H1 (cell line): ENCODE results near the gene KRT35. TPM values are rescaled to one million over a fixed set of nuclear protein-coding genes. Genes with fewer than 3 reads are reported as not detected.
A peak's percentile ranks its signal among the peaks of the same experiment; 100 is the strongest.

Experiments
- CTCF ChIA-PET: fragments of 300-600 bp; sonication (Branson Sonifier 250); formaldehyde crosslinking; loops from one replicate; lab custom pipeline; 2021; ENCODE audit not compliant: partially characterized antibody; lab: Charles Lee
- POLR2A ChIA-PET: fragments of 300-600 bp; sonication (Branson Sonifier 250); formaldehyde crosslinking; loops from one replicate; lab custom pipeline; 2021; ENCODE audit warnings: inconsistent platforms; ENCODE audit not compliant: partially characterized antibody; lab: Charles Lee
- DNase-seq, 2 experiments: peaks; one replicate each; pipeline versions ENCODE4 v3.0.0 to v3.0.0-alpha.2; 2010 to 2022; ENCODE audit warnings: low spot score in 2 of 2, low read depth in 1 of 2, mixed read lengths in 1 of 2
- FAIRE-seq: peaks from 2 replicates; lab custom pipeline; 2011; peaks lifted over from hg19 to GRCh38; lab: Jason Lieb, UNC
- H2AFZ ChIP-seq: 2 replicates; pipeline ENCODE4 v1.8.1; 2012; ENCODE audit warnings: low read length, inconsistent platforms
- H2AK5ac ChIP-seq: 2 replicates; pipeline ENCODE4 v1.6.1; 2013; ENCODE audit warnings: low read depth, low read length
- H2BK120ac ChIP-seq: replicated peaks from 2 replicates; pipeline ENCODE3; 2013; ENCODE audit warnings: low read depth, low read length, inconsistent platforms
- H2BK12ac ChIP-seq: 2 replicates; pipeline ENCODE4 v1.6.1; 2013; ENCODE audit warnings: low read depth, low read length
- H2BK15ac ChIP-seq: 2 replicates; pipeline ENCODE4 v1.6.1; 2013; ENCODE audit warnings: low read length
- H2BK20ac ChIP-seq: 2 replicates; pipeline ENCODE4 v1.6.1; 2013; ENCODE audit warnings: low read length
- H2BK5ac ChIP-seq: 2 replicates; pipeline ENCODE4 v1.6.1; 2013; ENCODE audit warnings: low read depth, low read length
- H3K14ac ChIP-seq: 2 replicates; pipeline ENCODE4 v1.6.1; 2013; ENCODE audit warnings: inconsistent platforms; ENCODE audit not compliant: insufficient read length
- H3K18ac ChIP-seq: 2 replicates; pipeline ENCODE4 v1.6.1; 2013; ENCODE audit warnings: low read length; ENCODE audit errors: extremely low read depth
- H3K23ac ChIP-seq: 2 replicates; pipeline ENCODE4 v1.6.1; 2013; ENCODE audit warnings: inconsistent platforms; ENCODE audit not compliant: insufficient read length
- H3K23me2 ChIP-seq: 2 replicates; pipeline ENCODE4 v1.6.1; 2013; ENCODE audit warnings: low read depth, low read length
- H3K27ac ChIP-seq: 2 replicates; pipeline ENCODE4 v1.6.1; 2011; ENCODE audit warnings: low read depth, low read length, inconsistent platforms
- H3K27me3 ChIP-seq, 4 experiments: replicated peaks in 1 of 4; 1 replicate in 1 of 4; 2 replicates in 3 of 4; pipeline versions ENCODE4 v1.6.1 to v1.8.1; 2011 to 2013; ENCODE audit warnings: low read length in 3 of 4, mild to moderate bottlenecking in 3 of 4, inconsistent platforms in 2 of 4, mixed read lengths in 2 of 4, moderate library complexity in 1 of 4; ENCODE audit not compliant: control insufficient read depth in 3 of 4, insufficient read depth in 3 of 4; ENCODE audit errors: extremely low read depth in 1 of 4
- H3K36me3 ChIP-seq, 4 experiments: 2 replicates each; pipeline versions ENCODE4 v1.6.1 to v1.8.1; 2011 to 2013; ENCODE audit warnings: mild to moderate bottlenecking in 4 of 4, low read length in 3 of 4, moderate library complexity in 2 of 4, control low read depth in 1 of 4, inconsistent platforms in 1 of 4; ENCODE audit not compliant: insufficient read depth in 4 of 4, control insufficient read depth in 2 of 4
- H3K4ac ChIP-seq: replicated peaks from 2 replicates; pipeline ENCODE3; 2013; ENCODE audit warnings: low read length, low read depth, mixed read lengths, inconsistent platforms; ENCODE audit not compliant: insufficient read length
- H3K4me1 ChIP-seq, 4 experiments: replicated peaks in 1 of 4; 1 replicate in 1 of 4; 2 replicates in 3 of 4; pipeline versions ENCODE4 v1.6.1 to v1.8.1; 2011 to 2013; ENCODE audit warnings: low read length in 3 of 4, inconsistent platforms in 2 of 4, mixed read lengths in 1 of 4; ENCODE audit not compliant: insufficient read depth in 4 of 4, control insufficient read depth in 3 of 4
- H3K4me2 ChIP-seq, 2 experiments: 2 replicates each; pipeline versions ENCODE4 v1.6.1 to v1.8.1; 2011 to 2013; ENCODE audit warnings: low read depth in 2 of 2, low read length in 2 of 2, control low read depth in 1 of 2, inconsistent platforms in 1 of 2, mild to moderate bottlenecking in 1 of 2; ENCODE audit not compliant: insufficient read depth in 1 of 2
- H3K4me3 ChIP-seq, 4 experiments: fragments of 200-600, 300-600 bp in 1 of 4; sonication (generic), shearing (Covaris generic), sonication (Bioruptor Twin) in 1 of 4; 2 replicates each; pipeline versions ENCODE4 v1.5.1 to v1.8.1; 2011 to 2016; ENCODE audit warnings: low read length in 4 of 4, low read depth in 3 of 4, control low read depth in 2 of 4, inconsistent platforms in 2 of 4, mild to moderate bottlenecking in 2 of 4, mixed read lengths in 1 of 4, moderate library complexity in 1 of 4; ENCODE audit not compliant: insufficient read depth in 2 of 4; ENCODE audit errors: extremely low read depth in 1 of 4
- H3K56ac ChIP-seq: replicated peaks from 2 replicates; pipeline ENCODE3; 2013; ENCODE audit warnings: low read depth, mild to moderate bottlenecking, mixed read lengths, low read length, inconsistent platforms; ENCODE audit not compliant: insufficient read length
- H3K79me1 ChIP-seq: 2 replicates; pipeline ENCODE4 v1.6.1; 2013; ENCODE audit warnings: low read depth, low read length, control low read depth
- H3K79me2 ChIP-seq, 2 experiments: 2 replicates each; pipeline versions ENCODE4 v1.6.1 to v1.8.1; 2012 to 2013; ENCODE audit warnings: low read length in 2 of 2, mild to moderate bottlenecking in 2 of 2, inconsistent platforms in 1 of 2; ENCODE audit not compliant: insufficient read depth in 2 of 2, control insufficient read depth in 1 of 2
- H3K9ac ChIP-seq, 4 experiments: replicated peaks in 1 of 4; 1 replicate in 1 of 4; 2 replicates in 3 of 4; pipeline versions ENCODE4 v1.6.1 to v1.8.1; 2011 to 2013; ENCODE audit warnings: low read depth in 3 of 4, low read length in 3 of 4, control low read depth in 2 of 4, mild to moderate bottlenecking in 2 of 4, moderate library complexity in 2 of 4, inconsistent platforms in 1 of 4; ENCODE audit errors: extremely low read depth in 1 of 4
- H3K9me3 ChIP-seq, 2 experiments: 2 replicates each; pipeline versions ENCODE4 v1.6.1 to v1.8.1; 2012 to 2013; ENCODE audit warnings: mild to moderate bottlenecking in 2 of 2, moderate library complexity in 2 of 2, control low read depth in 1 of 2, inconsistent platforms in 1 of 2, low read depth in 1 of 2, low read length in 1 of 2, mixed read lengths in 1 of 2; ENCODE audit not compliant: insufficient read depth in 2 of 2
- H4K20me1 ChIP-seq, 2 experiments: replicated peaks in 1 of 2; 2 replicates each; pipeline versions ENCODE3 to v1.8.1; 2011 to 2013; ENCODE audit warnings: inconsistent platforms in 2 of 2, low read length in 2 of 2, mild to moderate bottlenecking in 1 of 2; ENCODE audit not compliant: insufficient read depth in 2 of 2, control insufficient read depth in 1 of 2
- H4K5ac ChIP-seq: 2 replicates; pipeline ENCODE4 v1.6.1; 2013; ENCODE audit warnings: low read length, low read depth, mixed read lengths, inconsistent platforms; ENCODE audit not compliant: insufficient read length
- H4K8ac ChIP-seq: 2 replicates; pipeline ENCODE4 v1.8.0; 2013; ENCODE audit warnings: mild to moderate bottlenecking, moderate library complexity, low read length, inconsistent platforms; ENCODE audit not compliant: insufficient read depth; ENCODE audit errors: extremely low read depth
- H4K91ac ChIP-seq: replicated peaks from 2 replicates; pipeline ENCODE3; 2013; ENCODE audit warnings: low read length, mixed read lengths, inconsistent platforms; ENCODE audit not compliant: insufficient read length
- BACH1 ChIP-seq: IDR thresholded peaks from 2 replicates; pipeline ENCODE4 v1.6.1; 2012; ENCODE audit warnings: low read length, improper control_type of control experiment
- BRCA1 ChIP-seq: IDR thresholded peaks from 2 replicates; pipeline ENCODE4 v1.6.1; 2012; ENCODE audit warnings: low read depth, low read length, improper control_type of control experiment
- CBX8 ChIP-seq: fragments of 300-800, 300-1000 bp; sonication (generic); IDR thresholded peaks from 2 replicates; pipeline ENCODE4 v1.7.1; 2016; ENCODE audit warnings: low read depth, low read length, borderline replicate concordance
- CHD2 ChIP-seq: IDR thresholded peaks from 2 replicates; pipeline ENCODE4 v1.6.1; 2012; ENCODE audit warnings: low read length, improper control_type of control experiment
- GTF2F1 ChIP-seq: IDR thresholded peaks from 2 replicates; pipeline ENCODE4 v1.6.1; 2012; ENCODE audit warnings: low read depth, low read length, improper control_type of control experiment, borderline replicate concordance
- JUN ChIP-seq: IDR thresholded peaks from 2 replicates; pipeline ENCODE4 v1.6.1; 2011; ENCODE audit warnings: low read depth, mild to moderate bottlenecking, improper control_type of control experiment, low read length
- KDM5A ChIP-seq: fragments of 200-600 bp; IDR thresholded peaks from 2 replicates; pipeline ENCODE4 v1.7.1; 2012; ENCODE audit warnings: mild to moderate bottlenecking, low read length, inconsistent platforms, mixed read lengths
- PHF8 ChIP-seq: fragments of 200-600 bp; sonication (generic); conservative IDR thresholded peaks from 2 replicates; pipeline ENCODE4 v1.7.1; 2012; ENCODE audit warnings: low read depth, mild to moderate bottlenecking, inconsistent platforms, low read length, moderate library complexity
- RBBP5 ChIP-seq: IDR thresholded peaks from 2 replicates; pipeline ENCODE4 v1.7.1; 2012; ENCODE audit warnings: low read depth, mild to moderate bottlenecking, inconsistent platforms, low read length, moderate library complexity, borderline replicate concordance
- RFX5 ChIP-seq: IDR thresholded peaks from 2 replicates; pipeline ENCODE4 v1.6.1; 2011; ENCODE audit warnings: low read depth, low read length, improper control_type of control experiment, borderline replicate concordance
- SP4 ChIP-seq: IDR thresholded peaks from 2 replicates; pipeline ENCODE4 v1.6.1; 2012; ENCODE audit warnings: low read length, inconsistent platforms
- SUZ12 ChIP-seq: fragments of 200-600 bp; sonication (generic); IDR thresholded peaks from 2 replicates; pipeline ENCODE4 v1.6.1; 2012; ENCODE audit warnings: mild to moderate bottlenecking, inconsistent platforms, low read length, moderate library complexity, mixed read lengths
- TAF7 ChIP-seq: optimal IDR thresholded peaks from 2 replicates; pipeline ENCODE3; 2011; ENCODE audit warnings: low read depth, mild to moderate bottlenecking, inconsistent platforms, low read length, moderate library complexity, borderline replicate concordance
- WGBS, 2 experiments: shearing (Covaris generic) in 1 of 2; methylation state at CpG; one replicate each; pipeline versions ENCODE4 v1.1.6 to v1.1.7; 2013 to 2015; ENCODE audit warnings: low lambda C conversion rate in 2 of 2, mixed read lengths in 2 of 2, inconsistent platforms in 1 of 2, low coverage in 1 of 2, missing lambda C conversion rate in 1 of 2; ENCODE audit not compliant: insufficient replicate concordance in 2 of 2, insufficient coverage in 1 of 2, insufficient read length in 1 of 2; ENCODE audit errors: extremely low coverage in 1 of 2, missing lambda C conversion rate in 1 of 2; 5-methylcytosine and 5-hydroxymethylcytosine counted together
- polyA plus RNA-seq, 7 experiments: library from polyadenylated mRNA; depleted of rRNA in 3 of 7; stranded (reverse) in 5 of 7; unstranded in 2 of 7; fragments of >200 nt in 5 of 7; fragments of 200-250 nt in 2 of 7; gene quantifications; 1 replicate in 5 of 7; 2 replicates in 1 of 7; 4 replicates in 1 of 7; pipeline versions ENCODE4 v1.2.1 to v1.2.3, GENCODE V29; 2011 to 2013; ENCODE audit warnings: missing spikeins in 2 of 7, mixed read lengths in 2 of 7
- total RNA-seq: library from RNA; stranded (reverse); fragmentation: NEBNext Ultra II Directional; extraction: Animal tissue kit (Norgen Biotek cat#: 25700); gene quantifications from 2 replicates; pipeline ENCODE4 v1.2.1, GENCODE V29; 2021

Gene KRT35
- total and polyA plus RNA-seq, 2 of the 8 experiments (the other 6 are each of a cell fraction or from before 2014, with no cell fraction given): not detected

DNA sequence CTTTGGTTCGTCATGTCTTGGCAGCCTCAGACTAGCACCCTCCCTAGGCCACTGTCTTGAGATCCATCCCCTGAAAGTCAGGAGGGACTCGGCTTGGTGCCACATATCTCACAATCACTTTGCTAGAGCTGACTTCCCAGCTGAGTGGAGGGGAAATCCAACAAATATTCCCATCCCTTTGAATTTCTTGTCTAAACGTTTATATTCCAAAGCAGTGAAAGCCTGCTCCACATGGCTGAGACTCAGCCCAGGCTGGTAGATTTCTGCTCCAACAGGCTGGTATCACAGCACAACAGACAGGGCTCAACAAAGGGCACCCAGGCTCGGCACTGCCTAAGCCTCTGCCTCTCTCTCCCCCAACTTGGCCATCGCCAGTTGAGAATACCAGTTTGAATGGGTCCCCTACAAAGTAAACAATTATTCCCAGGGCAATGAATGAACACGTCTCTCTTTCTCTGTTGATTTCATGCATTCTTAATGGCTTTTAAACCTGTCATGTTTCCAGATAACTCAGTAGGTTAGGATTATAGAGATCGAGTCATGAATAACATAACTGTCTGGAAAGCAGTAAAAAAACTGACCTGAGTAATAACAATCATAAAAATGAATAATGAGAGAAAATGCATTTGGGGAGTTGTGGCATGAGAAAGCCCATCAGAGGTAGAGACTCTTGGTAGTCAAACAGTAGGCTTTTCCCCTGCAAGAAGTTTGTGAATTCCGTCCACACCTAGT is 23.5 kb upstream of the KRT35 start:
- FAIRE-seq (no peak), DNase-seq (no peak)
- WGBS, 2 experiments: 83% methylated on average over 8 of the region's 8 CpGs; no CpG with 5 or more reads in 1 of the 2 experiments
- TF ChIP-seq CHD2: no peak
- no peak for TF ChIP-seq BRCA1
- TF ChIP-seq SUZ12: no peak
- no peak for TF ChIP-seq RBBP5
- no peak for TF ChIP-seq BACH1
- no peak for TF ChIP-seq PHF8
- TF ChIP-seq CBX8: no peak
- no peak for TF ChIP-seq TAF7
- TF ChIP-seq KDM5A: no peak
- TF ChIP-seq GTF2F1: no peak
- no peak for TF ChIP-seq SP4
- no peak for TF ChIP-seq RFX5
- no peak for TF ChIP-seq JUN

More for the DNA sequence above, 23.5 kb upstream of the KRT35 start:
- Histone ChIP-seq H3K36me3 (no peaks in the 10 kb centered on the region), H2BK12ac (no peak overlapping the region), H4K5ac (no peak overlapping the region), H3K79me1 (no peaks in the 10 kb centered on the region), H3K18ac (no peak overlapping the region), H3K79me2 (no peaks in the 10 kb centered on the region), H4K20me1 (no peaks in the 10 kb centered on the region), H3K4me2 (no peak overlapping the region), H3K9me3 (no peaks in the 10 kb centered on the region), H2BK20ac (no peak overlapping the region), H4K91ac (no peak overlapping the region), H3K4me1 (peaks cover 0 to 19% (median 11%) of the 10 kb centered on the region in 4 experiments; a peak in 6 of 7 replicates), H3K23me2 (no peaks in the 10 kb centered on the region), H3K23ac (no peak overlapping the region), H2BK120ac (no peak overlapping the region), H3K4me3 (no peak overlapping the region), H3K9ac (no peak overlapping the region), H3K4ac (no peak overlapping the region), H2BK15ac (0 out of 2 replicates have a peak overlapping the region, but pooled peaks have one; percentile 61), H4K8ac (peak overlapping the region; percentile 29; the same call in 1 of the 2 replicates), H2AK5ac (no peak overlapping the region), H3K56ac (no peak overlapping the region), H3K14ac (no peak overlapping the region), H3K27me3 (no peaks in the 10 kb centered on the region), H2BK5ac (no peak overlapping the region), H3K27ac (no peak overlapping the region), H2AFZ (no peak overlapping the region)
- ChIA-PET POLR2A (interaction anchor here (5.6 kb wide), 1 partner anchor 24 kb away, joined by 32 read pairs; the partner anchor contains the start of gene KRT19), CTCF (interaction anchor here (0.6 to 33.9 kb wide), 9 partner anchors 8 to 1331 kb away, joined by 3 to 427 read pairs (median 4); partner anchors contain the start of gene KRT36)
